ENCODE results near the gene HOXC9. TPM values are rescaled to one million over a fixed set of nuclear protein-coding genes. Genes with fewer than 3 reads are reported as not detected.

Gene HOXC9
- polyA plus RNA-seq, 2 of the 4 experiments (the other 2 are of a cell fraction) = 5.2 to 6.6 TPM

DNA sequence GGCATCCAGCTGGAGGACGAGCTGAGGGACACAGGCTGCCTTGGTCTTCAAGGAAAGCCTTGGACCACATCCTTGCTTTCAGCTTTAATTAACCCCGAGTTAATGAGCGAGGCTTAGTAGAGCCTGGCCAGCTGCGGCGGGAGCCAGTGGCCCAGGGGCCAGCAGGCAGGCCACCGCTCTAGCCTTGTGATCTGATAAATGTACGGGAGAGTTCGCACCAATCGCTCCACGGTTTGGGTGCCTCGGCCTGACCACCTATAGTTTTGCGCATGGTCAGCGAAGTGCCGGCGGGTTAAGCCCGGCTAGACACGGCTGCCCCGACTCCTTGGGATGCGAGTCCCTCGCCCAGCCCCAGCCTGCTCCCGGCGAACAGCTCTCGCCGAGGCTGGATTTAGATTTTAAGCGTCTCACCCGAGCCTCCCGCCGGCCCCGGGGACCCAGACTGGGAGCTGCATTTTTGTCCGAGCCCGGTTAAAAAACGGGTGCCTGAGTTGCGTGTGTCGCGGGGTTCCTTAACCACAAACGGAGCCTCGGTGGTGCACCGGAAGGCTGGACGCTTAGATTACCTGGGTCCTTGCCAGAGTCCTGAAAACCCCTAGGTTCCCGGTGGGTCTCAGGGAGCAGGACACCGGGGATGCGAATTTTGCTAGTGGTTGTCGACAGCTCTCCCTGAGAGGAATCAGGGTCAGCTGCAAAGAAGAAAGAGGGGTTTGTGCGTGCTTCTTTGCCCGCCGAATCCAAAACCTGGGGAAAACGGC is 48.2 kb upstream of the HOXC9 start (continued):
- TF ChIP-seq ESRRA (IDR thresholded peaks at IDR 0.05; ENCODE audit: borderline replicate concordance, low read length) = no peak
- no peak for TF ChIP-seq ZNF302 (CRISPR knock-in tag; IDR thresholded peaks at IDR 0.05)
- TF ChIP-seq MYC (IDR thresholded peaks at IDR 0.05; ENCODE audit: borderline replicate concordance, low read length) = no peak
- no peak for TF ChIP-seq RCOR1 (IDR thresholded peaks at IDR 0.05; ENCODE audit: low read depth, low read length)
- TF ChIP-seq RAD21 (conservative IDR thresholded peaks at IDR 0.05 in 1 of 2, IDR thresholded peaks at IDR 0.05 in 1 of 2) = no peak
- TF ChIP-seq MAFK (IDR thresholded peaks at IDR 0.05; ENCODE audit: partially characterized antibody) = no peak
- TF ChIP-seq, protein P1, sequence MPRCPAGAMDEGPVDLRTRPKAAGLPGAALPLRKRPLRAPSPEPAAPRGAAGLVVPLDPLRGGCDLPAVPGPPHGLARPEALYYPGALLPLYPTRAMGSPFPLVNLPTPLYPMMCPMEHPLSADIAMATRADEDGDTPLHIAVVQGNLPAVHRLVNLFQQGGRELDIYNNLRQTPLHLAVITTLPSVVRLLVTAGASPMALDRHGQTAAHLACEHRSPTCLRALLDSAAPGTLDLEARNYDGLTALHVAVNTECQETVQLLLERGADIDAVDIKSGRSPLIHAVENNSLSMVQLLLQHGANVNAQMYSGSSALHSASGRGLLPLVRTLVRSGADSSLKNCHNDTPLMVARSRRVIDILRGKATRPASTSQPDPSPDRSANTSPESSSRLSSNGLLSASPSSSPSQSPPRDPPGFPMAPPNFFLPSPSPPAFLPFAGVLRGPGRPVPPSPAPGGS (IDR thresholded peaks at IDR 0.05) = no peak

DNA sequence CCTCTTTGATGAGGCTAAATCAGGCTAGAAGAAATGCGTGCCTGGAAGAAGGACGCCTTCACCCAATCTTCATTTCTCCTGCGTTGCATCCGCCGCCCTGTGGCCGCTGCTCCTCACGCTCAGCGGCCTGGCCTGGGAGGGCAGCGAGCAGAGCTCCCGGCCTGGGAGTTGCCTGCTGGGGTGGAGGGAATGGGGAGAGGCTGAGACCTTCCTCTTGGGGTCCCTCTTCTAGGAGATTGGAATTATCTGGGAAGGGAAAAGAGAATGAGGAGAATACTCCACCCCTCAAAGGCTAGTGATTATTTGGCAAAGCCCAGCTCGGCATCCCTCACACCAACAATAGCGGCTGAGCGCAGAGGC is 47.6 kb upstream of the HOXC9 start:
- no peak for ATAC-seq
- no peak overlapping the region for H3K4me2 ChIP-seq
- DNase-seq (ENCODE audit: low read depth in 1 of 2, low spot score in 1 of 2) = no peak
- peaks cover 14% of the 10 kb centered on the region for H3K4me1 ChIP-seq
- no peaks in the 10 kb centered on the region for H3K9me3 ChIP-seq
- H3K27ac ChIP-seq = no peak overlapping the region
- H3K4me3 ChIP-seq = no peak overlapping the region
- ChIA-PET POLR2A (no interaction called here), CTCF (interaction anchor here (1.0 to 2.8 kb wide), 9 partner anchors 9 to 208 kb away, joined by 3 to 11 read pairs (median 4); partner anchors contain the start of gene HOXC10)
- FAIRE-seq = no peak
- TF ChIP-seq POLR2A (IDR thresholded peaks at IDR 0.05; ENCODE audit: low read length) (no peak), EP300 (IDR thresholded peaks at IDR 0.05) (no peak), ESRRA (IDR thresholded peaks at IDR 0.05; ENCODE audit: borderline replicate concordance, low read length) (no peak), BHLHE40 (IDR thresholded peaks at IDR 0.05; ENCODE audit: low read depth, low read length) (no peak), HDAC2 (IDR thresholded peaks at IDR 0.05) (no peak), CBX8 (IDR thresholded peaks at IDR 0.05) (no peak), MAZ (IDR thresholded peaks at IDR 0.05; ENCODE audit: borderline replicate concordance, low read depth, low read length) (no peak), NR3C1 (IDR thresholded peaks at IDR 0.05) (no peak), CHD2 (IDR thresholded peaks at IDR 0.05; ENCODE audit: low read length, partially characterized antibody) (no peak), HOXA7 (CRISPR knock-in tag; IDR thresholded peaks at IDR 0.05) (no peak), RNF2 (IDR thresholded peaks at IDR 0.05; ENCODE audit: borderline replicate concordance, low read depth) (no peak), SMC3 (IDR thresholded peaks at IDR 0.05) (no peak), MAFK (IDR thresholded peaks at IDR 0.05; ENCODE audit: partially characterized antibody) (no peak), RARB (CRISPR knock-in tag; IDR thresholded peaks at IDR 0.05) (no peak), HOXB5 (CRISPR knock-in tag; IDR thresholded peaks at IDR 0.05) (no peak)
- TF ChIP-seq, protein P1 (IDR thresholded peaks at IDR 0.05) = no peak
- TF ChIP-seq, protein P2, sequence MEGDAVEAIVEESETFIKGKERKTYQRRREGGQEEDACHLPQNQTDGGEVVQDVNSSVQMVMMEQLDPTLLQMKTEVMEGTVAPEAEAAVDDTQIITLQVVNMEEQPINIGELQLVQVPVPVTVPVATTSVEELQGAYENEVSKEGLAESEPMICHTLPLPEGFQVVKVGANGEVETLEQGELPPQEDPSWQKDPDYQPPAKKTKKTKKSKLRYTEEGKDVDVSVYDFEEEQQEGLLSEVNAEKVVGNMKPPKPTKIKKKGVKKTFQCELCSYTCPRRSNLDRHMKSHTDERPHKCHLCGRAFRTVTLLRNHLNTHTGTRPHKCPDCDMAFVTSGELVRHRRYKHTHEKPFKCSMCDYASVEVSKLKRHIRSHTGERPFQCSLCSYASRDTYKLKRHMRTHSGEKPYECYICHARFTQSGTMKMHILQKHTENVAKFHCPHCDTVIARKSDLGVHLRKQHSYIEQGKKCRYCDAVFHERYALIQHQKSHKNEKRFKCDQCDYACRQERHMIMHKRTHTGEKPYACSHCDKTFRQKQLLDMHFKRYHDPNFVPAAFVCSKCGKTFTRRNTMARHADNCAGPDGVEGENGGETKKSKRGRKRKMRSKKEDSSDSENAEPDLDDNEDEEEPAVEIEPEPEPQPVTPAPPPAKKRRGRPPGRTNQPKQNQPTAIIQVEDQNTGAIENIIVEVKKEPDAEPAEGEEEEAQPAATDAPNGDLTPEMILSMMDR (IDR thresholded peaks at IDR 0.05) = no peak
- TF ChIP-seq, protein P3, sequence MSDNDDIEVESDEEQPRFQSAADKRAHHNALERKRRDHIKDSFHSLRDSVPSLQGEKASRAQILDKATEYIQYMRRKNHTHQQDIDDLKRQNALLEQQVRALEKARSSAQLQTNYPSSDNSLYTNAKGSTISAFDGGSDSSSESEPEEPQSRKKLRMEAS (IDR thresholded peaks at IDR 0.05) = no peak
- TF ChIP-seq, protein P4, sequence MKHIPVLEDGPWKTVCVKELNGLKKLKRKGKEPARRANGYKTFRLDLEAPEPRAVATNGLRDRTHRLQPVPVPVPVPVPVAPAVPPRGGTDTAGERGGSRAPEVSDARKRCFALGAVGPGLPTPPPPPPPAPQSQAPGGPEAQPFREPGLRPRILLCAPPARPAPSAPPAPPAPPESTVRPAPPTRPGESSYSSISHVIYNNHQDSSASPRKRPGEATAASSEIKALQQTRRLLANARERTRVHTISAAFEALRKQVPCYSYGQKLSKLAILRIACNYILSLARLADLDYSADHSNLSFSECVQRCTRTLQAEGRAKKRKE (CRISPR knock-in tag; IDR thresholded peaks at IDR 0.05; ENCODE audit: low read depth) = no peak
- 93% methylated on average over 13 of the region's 13 CpGs for WGBS (ENCODE audit: missing lambda C conversion rate)
